Measurements from ENCODE around the gene CAPN12.

CAPN12 gene

GRCh38 chr19:38725469-38726283 is 18.6 kb downstream of the CAPN12 start:
- DNase-seq: no peak

GRCh38 chr19:38723990-38724854 is 20.1 kb downstream of the CAPN12 start:
- DNase-seq: no peak

GRCh38 chr19:38723606-38723965 is 20.7 kb downstream of the CAPN12 start:
- DNase-seq: no peak

- no peak for DNase-seq
Observed at GRCh38 chr19:38722947-38723605, 21.2 kb downstream of the CAPN12 start.

- DNase-seq: no peak
Observed at GRCh38 chr19:38721979-38722773, 22.1 kb downstream of the CAPN12 start.

- DNase-seq: no peak
Observed at GRCh38 chr19:38721496-38721895, 22.8 kb downstream of the CAPN12 start.

- DNase-seq: no peak
Observed at GRCh38 chr19:38720559-38721236, 23.6 kb downstream of the CAPN12 start.

GRCh38 chr19:38719761-38720558 is 24.3 kb downstream of the CAPN12 start:
- DNase-seq: no peak

- no peak for DNase-seq
Observed at GRCh38 chr19:38718747-38719543, 25.3 kb downstream of the CAPN12 start.

GRCh38 chr19:38717855-38718254 is 26.4 kb downstream of the CAPN12 start:
- DNase-seq: no peak

- no peak for DNase-seq
Observed at GRCh38 chr19:38717051-38717450, 27.2 kb downstream of the CAPN12 start.

GRCh38 chr19:38715555-38715954 is 28.7 kb downstream of the CAPN12 start:
- no peak for DNase-seq

GRCh38 chr19:38714354-38714778 is 29.9 kb downstream of the CAPN12 start:
- DNase-seq: no peak

GRCh38 chr19:38713865-38714264 is 30.4 kb downstream of the CAPN12 start:
- DNase-seq: no peak

GRCh38 chr19:38713227-38713649 is 31.0 kb downstream of the CAPN12 start:
- DNase-seq: no peak

- no peak for DNase-seq
Observed at GRCh38 chr19:38712161-38712748, 32.0 kb downstream of the CAPN12 start.

- DNase-seq: no peak
Observed at GRCh38 chr19:38711726-38712153, 32.5 kb downstream of the CAPN12 start.

GRCh38 chr19:38710928-38711725 is 33.1 kb downstream of the CAPN12 start:
- no peak for DNase-seq

GRCh38 chr19:38710416-38710702 is 33.9 kb downstream of the CAPN12 start:
- DNase-seq: no peak

Measured in stimulated activated CD4-positive, alpha-beta T cell treated with anti-CD3 and anti-CD28 coated beads, Interleukin-15, amount 100 ng/mL, for 24 hours (primary cell).